ENCODE results near the gene SURF2.
"Not testable (repeated sequence)": the region's sequence is repeated elsewhere in the genome, so short reads cannot be mapped to it uniquely, and the experiment has no call there.

The SURF2 gene

DNA sequence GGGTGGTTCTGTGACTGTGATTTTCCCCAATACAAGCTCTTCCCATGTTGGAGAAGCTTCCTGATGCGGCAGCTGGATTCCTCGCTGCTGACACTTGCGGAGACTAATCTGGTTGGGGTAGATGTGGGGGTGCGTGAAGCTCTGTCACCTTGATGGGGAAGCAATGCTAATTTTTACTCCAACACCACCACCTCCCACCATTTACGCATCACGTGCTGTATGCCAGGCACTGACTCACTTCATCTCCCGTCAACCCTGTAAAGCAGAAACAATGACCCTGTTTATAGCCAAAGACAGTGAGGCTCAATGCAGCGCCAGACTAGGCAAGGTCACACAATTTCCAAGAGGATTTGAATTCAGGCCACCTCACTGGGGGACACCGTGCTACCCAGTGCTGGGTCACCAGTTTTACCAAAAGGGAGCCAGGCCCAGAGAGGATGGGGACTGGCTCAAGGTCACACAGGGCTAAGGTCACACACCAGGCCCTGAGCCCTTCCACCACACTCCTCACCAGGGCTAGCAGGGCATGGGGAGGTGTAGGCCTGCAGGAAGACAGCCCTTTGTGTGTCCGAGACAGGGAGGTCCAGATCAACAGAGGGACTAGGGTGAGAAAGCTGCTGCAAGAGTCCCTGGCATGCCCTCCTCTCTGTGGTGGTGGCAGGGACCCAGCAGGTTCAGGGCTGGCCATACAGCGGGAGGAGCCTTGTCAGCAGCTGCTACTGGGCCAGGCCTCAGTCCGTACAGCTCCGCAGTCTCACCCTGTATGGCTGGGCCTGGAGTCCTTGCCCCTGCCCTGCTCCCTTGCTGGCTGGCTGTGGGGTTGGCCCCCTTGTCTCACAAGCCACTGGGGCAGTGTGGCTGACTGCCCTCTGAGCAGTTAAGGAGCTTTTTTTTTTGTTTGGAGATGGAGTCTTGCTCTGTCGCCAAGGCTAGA, 23.1 kb downstream of the SURF2 start:
- no peak for DNase-seq

DNA sequence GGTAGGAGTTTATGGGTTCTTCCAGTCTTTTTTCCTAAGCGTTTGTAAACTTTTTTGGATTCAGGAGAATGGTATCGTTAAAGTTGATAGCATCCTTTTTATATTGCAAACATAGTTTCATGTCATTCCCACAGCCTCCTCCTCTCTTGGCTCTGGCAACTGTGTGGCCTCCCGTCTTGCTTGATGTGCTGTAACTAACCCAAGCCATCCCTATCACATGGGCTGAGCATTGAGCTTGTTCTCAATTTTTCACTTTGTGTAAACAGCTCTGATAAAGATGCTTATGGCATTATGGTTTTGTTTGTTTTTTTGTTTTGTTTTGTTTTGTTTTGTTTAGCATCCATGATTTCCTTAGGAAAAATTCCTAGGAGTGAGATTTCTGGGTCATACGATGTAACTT, 24.4 kb downstream of the SURF2 start:
- no peak for DNase-seq

- DNase-seq = no peak
These were observed 26.3 kb downstream of the SURF2 start for GRCh38 chr9:133382507-133383141.

DNA sequence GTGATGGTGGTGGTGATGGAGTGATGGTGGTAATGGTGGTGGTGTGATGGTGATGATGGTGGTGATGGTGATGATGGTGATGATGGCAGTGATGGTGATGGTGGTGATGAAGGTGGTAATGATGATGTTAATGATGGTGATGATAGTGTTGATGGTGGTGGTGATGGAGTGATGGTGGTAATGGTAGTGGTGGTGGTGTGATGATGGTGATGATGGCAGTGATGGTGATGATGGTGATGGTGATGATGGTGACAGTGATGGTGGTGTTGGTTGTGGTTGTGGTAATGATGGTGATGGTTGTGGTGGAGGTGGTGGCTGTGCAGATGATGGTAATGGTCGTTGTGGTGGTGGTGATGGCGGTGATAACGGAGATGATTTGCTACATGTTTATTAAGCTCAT, 27.1 kb downstream of the SURF2 start:
- DNase-seq = no peak

- DNase-seq = no peak
These were observed 28.5 kb downstream of the SURF2 start for GRCh38 chr9:133384736-133385321.

- no peak for DNase-seq
These were observed 29.1 kb downstream of the SURF2 start for GRCh38 chr9:133385452-133385851.

DNA sequence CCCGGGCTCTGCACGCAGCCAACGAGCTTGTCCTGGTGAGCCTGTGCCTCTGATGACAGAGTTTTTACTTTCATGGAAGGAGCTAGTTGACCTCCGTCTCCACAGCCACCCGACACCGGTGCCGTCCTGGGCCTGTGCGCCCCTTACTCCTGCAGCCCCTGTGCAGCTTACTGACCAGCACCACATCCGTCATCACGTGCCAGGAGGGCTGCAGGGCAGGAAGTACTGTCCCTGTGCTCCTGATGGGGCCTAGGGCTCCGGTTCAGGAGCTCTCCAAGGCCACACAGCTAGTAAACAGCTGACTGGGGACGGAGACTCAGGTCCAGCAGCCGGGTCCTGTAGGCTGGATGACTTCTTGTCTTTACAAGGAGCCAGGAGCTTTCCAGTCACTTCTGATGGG, 30.0 kb downstream of the SURF2 start:
- DNase-seq = no peak

GRCh38 chr9:133387680-133388079, 31.3 kb downstream of the SURF2 start:
- no peak for DNase-seq

DNA sequence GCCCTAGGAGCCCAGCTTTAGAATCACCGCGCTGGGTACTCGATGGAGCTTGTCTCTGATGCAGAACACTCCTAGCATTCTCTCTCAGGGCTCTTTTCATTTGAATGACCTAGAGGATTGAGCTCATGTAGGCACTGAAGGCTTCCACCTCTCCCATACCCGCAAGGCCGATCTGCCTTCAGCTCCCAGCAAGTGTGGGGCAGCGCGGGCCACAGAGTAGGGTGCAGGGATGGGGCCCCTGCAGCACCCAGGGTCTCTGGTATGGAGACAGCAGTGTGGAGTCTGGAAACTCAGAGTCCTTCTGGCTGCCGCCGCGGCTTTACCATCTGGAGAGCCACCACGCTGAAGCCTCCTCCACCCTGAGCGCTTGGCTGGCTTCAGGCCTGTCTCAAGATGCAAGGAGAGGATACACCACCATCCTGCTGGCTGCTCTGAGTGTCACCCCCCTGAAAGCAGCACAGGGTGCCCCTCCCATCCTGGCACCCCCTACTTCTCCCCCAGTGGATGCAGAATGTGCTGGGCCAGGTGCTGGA, 32.7 kb downstream of the SURF2 start:
- no peak for DNase-seq

- no peak for DNase-seq
These were observed 33.2 kb downstream of the SURF2 start for GRCh38 chr9:133389562-133389961.

- no peak for DNase-seq
These were observed 34.4 kb downstream of the SURF2 start for GRCh38 chr9:133390713-133391112.

DNA sequence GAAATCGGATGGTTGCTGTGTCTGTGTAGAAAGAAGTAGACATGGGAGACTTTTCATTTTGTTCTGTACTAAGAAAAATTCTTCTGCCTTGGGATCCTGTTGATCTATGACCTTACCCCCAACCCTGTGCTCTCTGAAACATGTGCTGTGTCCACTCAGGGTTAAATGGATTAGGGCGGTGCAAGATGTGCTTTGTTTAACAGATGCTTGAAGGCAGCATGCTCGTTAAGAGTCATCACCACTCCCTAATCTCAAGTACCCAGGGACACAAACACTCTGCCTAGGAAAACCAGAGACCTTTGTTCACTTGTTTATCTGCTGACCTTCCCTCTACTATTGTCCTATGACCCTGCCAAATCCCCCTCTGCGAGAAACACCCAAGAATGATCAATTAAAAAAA, 35.1 kb downstream of the SURF2 start:
- not testable (repeated sequence) for DNase-seq

DNA sequence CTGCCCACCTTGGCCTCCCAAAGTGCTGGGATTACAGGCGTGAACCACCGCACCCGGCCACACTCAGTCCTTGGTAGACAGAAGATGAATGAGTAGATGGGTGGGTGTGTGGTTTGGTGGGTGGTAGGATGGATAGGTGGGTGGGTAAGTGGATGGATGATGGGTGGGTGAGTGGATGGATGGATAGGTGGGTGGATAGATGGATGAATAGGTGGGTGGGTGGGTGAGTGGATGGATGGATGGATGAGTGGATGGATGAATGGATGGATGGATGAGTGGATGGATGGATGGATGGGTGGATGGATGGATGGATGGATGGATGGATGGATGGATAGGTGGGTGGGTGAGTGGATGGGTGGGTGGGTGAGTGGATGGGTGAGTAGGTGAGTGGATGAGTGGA, 36.0 kb downstream of the SURF2 start:
- not testable (repeated sequence) for DNase-seq

- DNase-seq = no peak
These were observed 37.0 kb downstream of the SURF2 start for GRCh38 chr9:133393399-133393798.

DNA sequence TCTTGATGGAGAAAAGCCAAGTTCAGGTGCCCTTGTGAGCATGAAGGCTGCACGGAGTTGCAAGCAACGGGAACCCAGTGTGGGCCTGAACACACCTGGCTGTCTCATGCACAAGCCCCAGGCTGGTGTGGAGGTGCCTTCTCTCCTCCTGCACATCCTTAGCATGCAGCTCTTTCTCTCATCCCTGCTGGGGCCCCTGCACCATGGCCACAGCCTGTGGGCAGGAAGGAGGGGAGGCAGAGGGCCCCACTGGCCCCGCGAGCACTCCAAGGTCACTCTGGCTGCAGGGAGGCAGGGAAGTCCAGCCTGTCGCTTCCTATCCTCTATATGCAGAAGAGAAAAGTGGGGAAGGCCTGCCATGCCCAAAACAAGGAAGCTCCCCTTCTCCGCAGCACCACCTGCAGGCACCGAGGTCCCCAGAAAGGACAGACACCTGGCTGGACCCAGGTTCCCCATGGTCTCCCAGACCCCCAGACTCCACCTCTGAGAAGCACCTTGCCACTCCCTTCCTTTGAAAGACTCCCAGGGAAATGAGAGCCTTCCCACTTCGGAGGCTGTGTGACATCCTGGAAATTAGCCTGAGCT, 38.4 kb downstream of the SURF2 start:
- no peak for DNase-seq

DNA sequence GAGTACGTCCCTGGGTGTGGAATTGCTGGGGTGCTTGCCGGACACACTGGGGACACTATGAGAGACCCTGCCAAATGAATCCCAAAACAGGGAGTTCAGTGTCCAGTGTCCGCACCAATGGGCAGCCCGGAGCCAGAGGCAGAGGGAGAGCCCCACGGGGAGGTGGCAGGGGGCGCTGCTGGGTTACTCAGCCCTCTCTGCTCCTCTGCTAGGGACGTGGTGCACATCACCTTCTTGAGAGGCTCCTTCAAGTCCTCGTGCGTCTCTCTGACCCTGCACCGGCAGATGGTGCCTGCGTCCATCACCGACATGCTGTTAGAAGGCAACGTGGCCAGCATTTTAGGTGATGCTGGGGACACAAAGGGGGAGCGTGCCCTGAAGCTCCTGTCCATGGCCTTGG, 40.6 kb downstream of the SURF2 start:
- no peak for DNase-seq

- no peak for DNase-seq
These were observed 41.0 kb downstream of the SURF2 start for GRCh38 chr9:133397370-133397769.

DNA sequence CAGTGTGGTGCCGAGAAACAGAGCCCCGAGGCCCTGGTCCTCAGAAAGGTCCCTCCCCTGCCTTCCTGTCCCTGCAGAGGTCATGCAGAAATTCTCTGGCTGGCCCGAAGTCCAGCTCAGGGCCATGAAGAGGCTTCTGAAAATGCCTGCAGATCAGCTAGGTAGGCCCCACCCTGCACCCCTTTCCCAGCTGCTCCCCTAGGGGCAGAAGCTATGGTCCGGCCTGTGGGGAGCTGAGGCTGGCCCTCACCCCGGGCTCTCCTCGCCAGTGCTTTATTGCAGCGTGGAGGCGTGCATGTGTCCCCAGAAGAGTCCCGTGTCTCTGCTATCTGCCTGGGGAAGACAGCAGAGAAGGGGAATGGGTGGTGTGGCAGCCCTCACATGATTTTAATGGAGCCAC, 41.5 kb downstream of the SURF2 start:
- DNase-seq = no peak

DNA sequence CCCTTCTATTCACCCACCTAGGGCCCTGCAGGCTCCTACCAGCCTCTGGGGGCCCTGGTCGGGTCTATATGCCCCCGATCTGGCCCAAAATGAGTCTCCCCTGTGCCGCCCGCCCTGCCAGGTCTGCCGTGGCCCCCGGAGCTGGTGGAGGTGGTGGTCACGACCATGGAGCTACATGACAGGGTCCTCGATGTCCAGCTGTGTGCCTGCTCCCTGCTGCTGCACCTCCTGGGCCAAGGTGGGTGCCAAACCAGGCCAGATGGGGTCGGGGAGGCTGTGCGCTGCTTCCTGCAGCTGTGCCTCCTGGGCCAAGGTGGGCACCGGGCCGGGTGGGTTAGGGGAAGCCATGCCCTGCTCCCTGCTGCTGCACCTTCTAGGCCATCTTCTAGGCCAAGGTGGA, 43.9 kb downstream of the SURF2 start:
- DNase-seq = no peak

- no peak for DNase-seq
These were observed 45.2 kb downstream of the SURF2 start for GRCh38 chr9:133401588-133401987.

DNA sequence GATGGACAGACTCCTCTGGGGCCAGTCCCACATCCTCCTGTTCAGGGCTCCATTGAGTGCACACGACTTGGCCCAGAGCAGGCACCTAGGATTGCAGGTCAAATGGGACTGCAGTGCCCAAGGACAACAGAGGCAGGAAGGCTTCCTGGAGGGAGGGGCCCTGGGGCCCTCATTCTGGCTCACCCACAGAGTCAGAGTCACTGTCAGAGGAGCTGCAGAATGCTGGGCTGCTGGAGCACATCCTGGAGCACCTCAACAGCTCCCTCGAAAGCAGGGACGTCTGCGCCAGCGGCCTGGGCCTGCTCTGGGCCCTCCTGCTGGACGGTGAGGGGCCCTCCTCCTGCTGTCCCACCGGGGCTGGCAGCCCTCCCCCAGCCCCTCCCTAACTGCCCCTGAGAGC, 46.3 kb downstream of the SURF2 start:
- no peak for DNase-seq

- no peak for DNase-seq
These were observed 47.6 kb downstream of the SURF2 start for GRCh38 chr9:133403766-133404453.

All from NCI-H187 treated with DMSO at 0.1 percent for 48 hours (cell line).